ENCODE measurements around the gene SYNRG.
"Not testable (repeated sequence)": the region's sequence is repeated elsewhere in the genome, so short reads cannot be mapped to it uniquely, and the experiment has no call there.

Gene SYNRG

DNA sequence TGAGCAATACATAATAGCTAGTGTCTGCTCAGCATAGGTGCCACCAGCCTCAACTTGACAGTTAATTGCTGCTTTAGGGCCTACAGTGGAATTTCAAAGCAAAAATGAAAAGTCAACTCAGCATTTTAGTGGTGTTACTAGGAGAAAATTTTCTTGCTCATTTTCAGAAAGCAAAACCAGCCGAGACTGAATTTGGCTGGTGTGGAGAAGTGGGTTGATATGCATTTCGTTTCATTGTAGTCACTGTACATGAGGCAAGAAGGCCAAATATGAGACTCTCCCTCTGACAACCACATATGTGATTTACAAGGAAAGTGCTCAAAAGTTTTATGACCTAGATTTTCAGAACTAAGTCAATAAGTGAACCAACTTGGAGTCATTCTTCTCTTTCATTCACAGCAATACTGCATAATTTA, 65.6 kb downstream of the SYNRG start:
- no peak for DNase-seq (ENCODE audit: low spot score)

DNA sequence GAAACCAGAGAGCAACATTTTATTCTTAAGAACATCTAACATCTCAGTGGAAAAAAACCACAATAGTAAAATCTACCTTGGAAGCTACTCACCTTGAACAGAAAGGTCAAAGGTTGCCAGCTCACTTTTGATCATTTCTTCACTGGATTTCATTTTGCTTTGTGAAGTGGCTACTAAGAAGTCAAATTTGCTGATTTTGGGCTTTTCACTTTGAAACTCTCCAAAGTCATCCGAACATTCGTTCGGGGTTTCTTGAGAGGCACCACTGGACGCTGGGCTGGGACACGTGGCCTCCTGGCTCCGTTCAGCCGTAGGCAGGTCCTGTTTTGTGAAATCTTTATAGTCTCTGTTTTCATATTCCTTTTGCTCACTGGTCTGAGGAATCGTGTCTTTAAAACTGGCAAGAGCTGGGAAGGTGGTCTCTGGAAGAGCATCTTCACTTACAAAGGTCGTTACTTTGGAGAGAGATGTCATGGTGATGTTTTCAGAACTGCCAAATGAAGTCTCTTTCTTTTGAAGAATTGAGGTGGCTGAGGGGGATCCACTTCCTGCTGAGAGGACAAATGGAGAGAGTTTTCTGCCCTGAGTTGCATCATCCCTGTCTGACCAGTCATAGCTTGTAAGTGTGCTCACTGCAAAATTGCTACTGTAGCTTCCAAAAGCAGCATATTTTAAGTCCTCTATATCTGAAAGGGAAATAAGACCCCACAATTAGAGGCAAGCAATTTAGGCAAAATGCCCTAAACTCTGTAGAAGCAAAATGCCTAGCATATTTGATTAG, 67.1 kb downstream of the SYNRG start:
- no peak for DNase-seq (ENCODE audit: low spot score)

DNA sequence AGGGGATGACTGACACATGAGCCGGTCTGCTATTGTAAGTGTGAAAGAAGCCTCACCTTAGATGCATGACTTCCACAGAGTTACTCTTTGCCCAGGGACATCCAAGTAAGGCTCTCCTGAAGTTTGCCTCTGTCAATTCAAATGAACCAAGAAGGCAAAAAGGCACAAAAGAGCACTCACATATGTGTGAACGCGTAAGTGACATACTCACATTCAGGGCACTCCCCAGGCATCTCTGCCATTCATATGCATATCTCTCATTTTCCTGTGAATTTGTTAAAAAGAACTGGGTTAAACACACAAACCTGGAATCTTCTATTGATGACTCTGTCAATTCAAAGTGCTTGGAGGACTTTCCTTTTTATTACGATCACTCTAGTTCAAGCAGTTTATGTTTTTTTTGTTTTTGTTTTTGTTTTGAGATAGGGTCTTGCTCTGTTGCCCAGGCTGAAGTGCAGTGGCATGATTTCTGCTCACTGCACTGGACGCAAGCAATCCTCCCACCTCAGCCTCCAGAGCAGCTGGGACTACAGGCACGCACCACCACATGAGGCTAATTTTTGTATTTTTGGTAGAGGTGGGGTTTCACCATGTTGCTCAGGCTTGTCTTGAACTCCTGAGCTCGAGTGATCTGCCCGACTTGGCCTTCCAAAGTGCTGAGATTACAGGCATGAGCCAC, 70.1 kb downstream of the SYNRG start:
- no peak for DNase-seq (ENCODE audit: low spot score)

DNA sequence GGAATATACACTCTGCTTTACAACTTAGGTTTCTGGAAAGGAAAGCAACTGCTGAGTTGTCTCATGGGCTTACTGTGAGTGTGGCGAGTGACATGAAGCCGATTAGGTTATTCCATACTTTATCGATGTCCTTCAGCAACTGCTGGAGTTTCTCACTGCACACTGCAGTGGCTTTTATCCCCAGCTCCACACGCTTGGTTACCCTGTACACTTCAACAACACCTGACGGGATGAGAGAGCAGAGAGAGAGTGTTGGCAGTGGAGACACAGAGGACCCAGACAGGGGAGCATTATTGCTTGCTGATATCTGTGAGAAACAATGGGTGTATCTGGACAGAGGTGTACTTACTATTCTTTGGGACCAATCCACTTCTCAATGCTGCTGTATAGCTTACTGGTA, 73.3 kb downstream of the SYNRG start:
- DNase-seq (ENCODE audit: low spot score) = no peak

DNA sequence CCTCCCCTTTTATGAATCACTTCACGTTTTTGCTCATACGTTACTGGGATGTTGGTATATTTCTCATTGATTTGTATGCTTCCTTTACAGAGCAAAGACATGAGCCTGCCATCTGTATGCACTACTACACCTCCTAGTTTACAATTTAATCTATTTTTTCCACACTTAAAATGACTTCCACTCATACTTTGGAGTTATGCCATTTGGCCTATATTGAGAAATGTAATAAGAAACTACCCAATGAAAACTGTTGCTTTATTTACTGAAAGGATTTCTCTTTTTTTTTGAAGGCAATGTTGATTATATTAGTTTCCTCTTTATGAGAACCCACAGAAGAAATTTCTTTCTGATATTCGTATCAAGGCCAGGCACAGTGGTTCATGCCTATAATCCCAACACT, 76.5 kb downstream of the SYNRG start:
- no peak for DNase-seq (ENCODE audit: low spot score)

DNA sequence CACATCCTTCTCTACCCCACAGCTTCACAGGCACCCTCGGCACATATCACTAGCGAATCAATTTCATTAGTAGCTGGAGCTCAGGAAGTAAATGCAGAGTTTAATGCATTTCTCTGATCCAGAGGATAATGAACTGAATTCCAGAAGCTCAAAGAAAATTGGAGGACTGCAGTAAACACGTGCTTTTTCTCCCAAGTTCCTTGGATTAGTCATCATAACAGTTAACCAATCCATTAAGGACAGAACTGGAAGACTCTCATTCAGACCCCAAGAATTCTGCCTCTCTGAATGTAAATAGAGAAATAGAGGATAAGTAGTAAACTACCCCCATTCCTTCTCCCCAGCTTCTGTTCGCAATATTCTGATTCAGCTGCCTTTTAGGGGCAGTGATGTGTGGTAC, 78.8 kb downstream of the SYNRG start:
- DNase-seq (ENCODE audit: low spot score) = no peak

DNA sequence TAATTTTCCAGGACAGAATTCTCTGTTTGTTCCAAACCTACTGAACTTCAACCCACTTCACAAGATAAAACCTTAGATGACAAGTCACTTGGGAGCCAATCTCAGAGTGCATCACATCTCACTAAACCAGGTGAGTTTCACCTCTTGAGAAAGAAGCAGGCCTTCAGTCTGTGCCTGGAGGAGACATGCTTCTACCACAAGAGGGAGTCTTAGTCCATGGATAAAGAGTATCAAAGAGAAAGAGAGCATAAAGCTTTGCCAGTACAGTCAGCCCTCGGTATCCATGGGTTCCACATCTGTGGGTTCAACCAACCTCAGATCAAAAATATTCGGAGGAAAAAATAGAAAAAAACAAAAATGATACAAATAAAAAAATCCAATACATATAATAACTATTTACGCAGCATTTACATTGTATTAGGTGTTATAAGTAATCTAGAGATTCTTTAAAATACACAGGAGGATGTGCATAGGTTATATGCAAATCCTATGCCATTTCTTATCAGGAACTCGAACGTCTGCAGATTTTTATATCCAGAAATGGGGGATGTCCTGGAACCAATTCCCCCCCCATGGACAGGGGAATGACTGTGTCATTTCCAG, 81.9 kb downstream of the SYNRG start:
- peak; percentile 50 for DNase-seq (ENCODE audit: low spot score)

DNA sequence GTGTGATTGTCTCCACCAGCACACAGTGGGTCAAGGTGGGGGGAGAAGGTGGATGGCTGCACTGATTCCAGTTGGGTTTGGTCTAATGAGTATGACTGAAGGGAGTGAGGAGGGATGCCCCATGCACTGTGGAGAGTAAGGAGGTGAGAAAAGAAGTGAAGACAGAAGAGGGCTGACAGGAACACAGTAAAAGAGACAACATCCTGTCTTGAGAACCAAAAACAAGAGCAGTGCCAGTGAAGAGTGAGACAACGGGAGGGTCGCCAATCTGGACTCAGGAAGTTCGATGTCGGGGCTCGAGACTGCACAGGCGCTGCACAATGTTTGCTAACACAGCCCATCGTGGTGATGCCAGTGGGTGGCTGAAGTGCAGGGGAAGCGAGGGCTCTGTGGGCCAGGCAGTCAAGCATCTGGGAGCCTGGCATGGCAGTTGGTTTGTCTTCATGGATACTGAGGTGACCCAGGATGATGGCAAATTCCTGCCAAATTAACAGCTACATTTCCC, 85.5 kb downstream of the SYNRG start:
- no peak for DNase-seq (ENCODE audit: low spot score)

DNA sequence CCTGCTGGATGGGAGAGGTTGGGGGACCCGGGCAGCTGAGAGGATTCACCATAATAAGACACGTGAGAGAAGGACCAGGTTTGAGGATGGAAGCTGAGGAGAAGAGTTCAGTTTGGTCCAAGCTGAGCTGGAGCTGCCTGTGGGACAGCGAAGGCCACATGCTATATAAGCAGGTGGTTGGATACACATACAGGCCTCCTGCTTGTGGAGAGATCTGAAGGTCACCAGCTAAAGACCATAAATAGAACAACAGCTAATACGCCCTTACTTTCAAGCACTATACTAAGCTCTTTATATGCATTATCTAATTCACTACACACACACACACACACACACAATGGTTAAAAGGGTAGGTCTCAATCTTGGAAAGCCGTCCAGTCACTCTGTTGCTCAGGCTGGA, 87.4 kb downstream of the SYNRG start:
- no peak for DNase-seq (ENCODE audit: low spot score)

DNA sequence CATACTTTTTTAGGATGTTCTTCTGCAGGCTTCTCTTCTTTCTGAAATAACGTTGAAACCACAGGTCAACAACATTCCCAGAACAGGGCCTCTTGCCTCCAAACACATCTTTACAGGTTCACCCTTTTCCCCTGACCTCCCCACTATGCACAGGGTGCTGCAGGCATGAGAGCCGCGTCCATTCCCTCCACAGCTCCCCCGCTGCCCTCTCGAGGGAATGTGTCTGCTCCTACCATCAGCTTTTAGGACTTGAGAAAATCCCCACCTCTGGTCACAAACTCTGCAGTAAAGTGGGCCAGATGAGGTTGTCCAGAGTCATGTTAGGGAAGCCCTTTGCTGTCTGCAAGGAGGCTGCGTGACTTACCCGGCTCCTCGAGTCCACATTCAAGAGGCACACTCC, 89.0 kb downstream of the SYNRG start:
- no peak for DNase-seq (ENCODE audit: low spot score)

DNA sequence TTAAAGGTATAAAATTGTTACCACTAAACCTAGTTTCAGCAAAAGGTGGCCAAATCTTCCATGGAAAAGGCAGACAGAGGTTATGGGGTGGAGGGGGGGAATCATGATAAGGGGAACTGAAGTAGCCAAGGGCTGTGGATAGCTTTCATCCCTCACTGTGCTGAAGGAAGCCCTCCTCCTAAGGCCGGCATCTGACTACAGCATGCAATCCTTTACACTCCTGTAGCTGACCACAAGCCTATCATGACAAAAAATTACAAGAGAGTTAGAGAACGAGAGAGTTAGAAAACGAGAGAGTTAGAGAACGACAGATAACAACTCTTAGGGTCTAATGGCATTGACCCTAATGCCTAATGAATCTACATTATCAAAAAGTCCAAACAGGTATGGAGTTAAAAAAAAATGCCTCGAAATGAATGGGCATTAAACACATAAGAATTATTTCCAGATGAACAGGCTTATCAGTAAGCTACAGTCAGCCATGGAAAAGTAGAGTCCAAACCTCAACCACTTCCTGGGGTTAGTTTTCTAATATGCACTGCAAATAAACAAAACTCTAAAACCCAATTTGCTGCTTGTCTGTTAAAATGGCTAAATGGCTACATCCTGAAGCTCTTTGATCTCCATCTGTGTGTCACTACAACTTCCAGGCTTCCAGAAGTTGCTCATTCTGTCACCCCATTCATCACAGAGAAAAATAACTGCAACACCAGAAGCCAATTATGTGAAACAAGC, 89.8 kb downstream of the SYNRG start:
- DNase-seq (ENCODE audit: low spot score) = no peak

DNA sequence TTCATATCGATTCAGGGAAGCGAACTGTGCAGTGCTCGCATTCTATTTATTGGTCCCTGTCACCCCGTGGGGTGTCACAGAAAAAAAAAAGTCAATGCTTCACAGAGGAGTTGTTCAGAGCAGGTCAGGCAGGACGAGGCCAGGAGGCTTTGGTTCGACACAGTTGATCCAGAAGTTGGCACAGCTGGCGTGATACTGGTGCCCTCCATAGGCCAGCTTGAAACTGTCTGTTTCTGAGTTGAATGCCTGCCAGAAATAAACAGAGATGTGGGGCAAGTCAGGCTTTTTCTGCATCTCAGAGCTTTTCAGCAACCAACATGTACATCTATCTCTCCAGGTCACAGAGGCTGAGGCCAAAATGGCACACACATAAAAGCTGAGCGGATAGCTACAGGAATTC, 90.4 kb downstream of the SYNRG start:
- DNase-seq (ENCODE audit: low spot score) = no peak

DNA sequence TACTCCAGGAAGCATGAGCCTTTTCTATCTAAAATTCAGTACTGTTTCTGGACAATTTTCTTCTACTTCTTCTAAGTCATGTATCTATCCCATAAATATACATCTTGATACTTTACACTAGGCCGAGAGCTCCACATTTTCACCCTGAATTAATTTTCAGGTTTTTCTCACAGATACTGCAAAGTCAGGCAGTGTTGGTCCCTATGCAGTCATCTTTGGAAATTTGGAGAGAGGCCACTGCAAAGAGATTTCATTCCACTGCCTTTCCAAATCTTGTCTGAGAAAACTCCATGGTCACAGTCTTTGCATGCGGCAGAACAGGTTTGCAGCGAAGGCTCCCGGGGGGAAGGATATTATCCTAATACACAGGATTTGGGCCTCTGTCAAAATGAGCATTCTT, 91.3 kb downstream of the SYNRG start:
- no peak for DNase-seq (ENCODE audit: low spot score)

DNA sequence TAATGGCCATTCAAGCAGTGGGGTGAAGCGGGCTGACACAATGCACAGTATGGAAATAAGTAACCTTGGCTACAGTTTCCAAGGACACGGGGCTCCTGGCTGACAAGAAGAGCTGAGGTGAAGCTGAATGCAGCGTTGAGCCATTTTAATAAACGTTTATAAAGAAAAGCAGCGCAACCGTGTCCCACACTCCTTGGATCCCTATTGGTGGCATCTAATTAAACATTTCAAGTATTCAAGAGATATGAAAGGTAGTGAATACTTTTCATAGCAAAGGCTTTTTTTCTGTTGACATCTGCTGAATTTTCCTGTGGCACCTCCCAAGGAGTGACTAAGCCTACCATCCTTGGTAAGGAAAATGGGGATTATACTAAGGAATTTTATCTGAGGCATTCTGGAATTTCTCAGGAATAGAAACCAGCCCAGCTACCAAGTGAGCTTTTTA, 93.1 kb downstream of the SYNRG start:
- DNase-seq (ENCODE audit: low spot score) = no peak

DNA sequence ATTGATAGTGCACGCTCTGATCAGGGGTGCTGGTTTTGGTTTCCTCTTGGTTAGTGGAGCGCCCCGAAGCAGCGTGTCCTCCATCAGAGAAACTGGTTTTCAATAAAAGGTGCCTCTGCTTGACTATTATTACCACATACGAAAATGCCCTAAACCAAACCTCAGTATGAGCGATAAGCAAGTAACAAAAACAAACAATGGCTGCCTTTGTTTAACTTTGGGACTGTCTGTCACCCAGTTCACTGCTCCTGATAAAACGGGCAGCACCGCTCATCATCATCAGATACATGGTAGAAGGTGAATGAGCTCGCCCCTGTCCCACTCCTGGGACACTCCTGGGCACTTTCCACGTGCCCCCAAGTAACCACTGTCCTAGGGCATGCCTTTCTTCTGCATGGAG, 95.5 kb downstream of the SYNRG start:
- DNase-seq (ENCODE audit: low spot score) = no peak

DNA sequence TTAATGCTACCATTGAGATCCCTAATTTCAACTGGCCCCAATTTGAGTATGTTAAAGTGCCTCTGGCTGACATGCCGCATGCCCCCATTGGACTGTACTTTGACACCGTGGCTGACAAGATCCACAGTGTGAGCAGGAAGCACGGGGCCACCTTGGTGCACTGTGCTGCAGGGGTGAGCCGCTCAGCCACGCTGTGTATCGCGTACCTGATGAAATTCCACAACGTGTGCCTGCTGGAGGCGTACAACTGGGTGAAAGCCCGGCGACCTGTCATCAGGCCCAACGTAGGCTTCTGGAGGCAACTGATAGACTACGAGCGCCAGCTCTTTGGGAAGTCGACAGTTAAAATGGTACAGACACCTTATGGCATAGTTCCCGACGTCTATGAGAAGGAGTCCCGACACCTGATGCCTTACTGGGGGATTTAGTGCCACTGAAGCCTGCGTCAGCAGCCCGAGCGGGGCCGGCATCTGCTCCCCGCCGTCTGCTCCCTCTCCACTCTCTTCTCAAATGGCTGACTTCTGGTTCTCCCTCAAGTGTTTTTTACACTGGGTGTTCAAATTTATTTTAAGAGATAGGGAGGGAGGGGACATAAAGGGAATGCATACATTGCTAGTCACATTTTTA, 96.7 kb downstream of the SYNRG start:
- no peak for DNase-seq (ENCODE audit: low spot score)

DNA sequence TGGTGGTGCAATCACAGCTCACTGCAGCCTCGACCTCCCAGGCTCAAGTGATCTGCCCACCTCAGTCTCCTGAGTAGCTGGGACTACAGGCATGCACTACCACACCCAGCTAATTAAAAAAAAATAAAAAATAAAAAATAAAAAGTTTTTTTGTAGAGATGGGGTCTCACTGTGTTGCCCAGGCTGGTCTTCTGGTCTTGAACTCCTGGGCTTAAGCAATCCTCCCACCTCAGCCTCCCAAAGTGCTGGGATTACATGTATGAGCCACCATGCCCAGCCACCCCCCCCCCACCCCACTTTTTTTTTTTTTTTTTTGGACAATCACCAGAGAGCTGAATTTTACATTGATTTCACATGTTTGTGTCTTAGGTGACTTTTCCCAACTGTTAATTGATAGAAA, 97.6 kb downstream of the SYNRG start:
- not testable (repeated sequence) for DNase-seq (ENCODE audit: low spot score)

DNA sequence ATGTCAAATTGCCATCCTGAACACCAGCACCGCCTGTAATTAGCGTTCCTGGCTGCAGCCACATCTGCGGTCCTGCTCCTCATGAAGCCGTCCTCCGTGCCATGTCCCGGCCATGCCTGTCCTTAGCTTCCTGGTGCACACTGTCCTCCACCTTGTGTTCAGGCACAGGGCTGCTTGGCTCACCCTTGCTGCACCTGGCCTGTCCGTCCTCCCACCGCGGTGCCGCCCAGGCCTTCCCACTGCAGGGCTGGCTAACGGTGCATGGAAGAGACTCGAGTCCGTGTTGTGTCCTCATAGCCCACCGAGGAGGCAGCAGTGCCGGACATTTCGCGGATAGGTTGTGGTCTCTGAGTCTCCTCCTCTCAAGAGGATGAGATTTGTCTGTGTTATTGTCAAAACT, 99.2 kb downstream of the SYNRG start:
- no peak for DNase-seq (ENCODE audit: low spot score)

DNA sequence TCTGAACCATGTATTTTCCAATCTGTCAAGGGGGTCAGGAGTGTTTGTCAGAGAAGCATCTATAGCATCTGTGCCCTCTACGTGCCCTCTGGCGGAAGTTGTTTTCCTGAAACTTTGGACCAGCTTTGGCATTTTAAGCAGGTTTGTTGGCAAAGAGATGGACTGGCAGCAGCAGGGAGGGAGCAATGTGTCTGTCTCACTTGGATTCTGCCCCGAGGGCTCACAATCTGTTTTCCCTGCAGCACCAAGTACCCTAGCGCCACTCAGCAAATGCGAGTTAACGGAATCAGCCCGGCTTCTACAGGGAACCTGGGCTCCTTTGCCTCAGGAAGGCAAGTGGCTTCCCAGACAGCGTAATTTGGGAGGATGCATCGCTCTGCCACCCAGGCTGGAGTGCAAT, 102.1 kb downstream of the SYNRG start:
- no peak for DNase-seq (ENCODE audit: low spot score)

DNA sequence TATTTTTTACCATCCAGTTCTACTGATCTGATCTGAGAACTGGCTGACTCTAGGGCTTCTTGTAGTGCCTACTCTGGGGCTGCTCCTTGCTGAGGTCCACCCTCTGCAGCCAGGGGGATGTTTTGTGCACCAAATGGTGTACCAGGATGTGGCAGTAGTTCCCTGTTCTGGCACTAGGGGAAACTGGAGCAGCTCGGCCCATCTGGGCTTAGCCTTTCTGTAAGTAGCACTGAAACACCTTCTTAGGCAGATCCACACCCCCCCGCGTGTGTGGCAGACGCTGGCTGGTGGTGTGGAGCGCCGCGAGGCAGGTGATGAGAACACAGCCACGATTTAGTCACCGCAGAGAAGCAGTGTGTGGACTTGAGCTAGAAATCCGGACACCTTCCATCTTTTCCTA, 102.5 kb downstream of the SYNRG start:
- DNase-seq (ENCODE audit: low spot score) = no peak

DNA sequence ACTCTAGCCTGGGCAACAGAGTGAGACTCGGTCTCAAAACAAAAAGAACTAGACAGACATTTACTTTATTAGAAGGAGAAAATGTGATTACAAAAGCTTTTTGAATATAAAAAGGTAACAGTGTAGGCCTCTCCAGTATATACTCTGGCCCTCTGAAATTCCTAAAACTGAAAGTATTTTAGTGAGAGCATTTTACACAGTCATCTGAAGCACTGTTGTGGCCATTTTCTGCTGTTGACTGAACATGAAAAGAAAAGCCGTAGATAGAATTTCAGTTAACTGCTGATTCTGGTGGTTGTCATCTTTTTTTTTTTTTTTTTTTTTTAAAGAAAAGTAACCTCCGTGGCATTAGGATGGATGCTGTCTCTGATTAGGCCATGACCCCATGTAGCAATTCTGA, 103.9 kb downstream of the SYNRG start:
- no peak for DNase-seq (ENCODE audit: low spot score)

DNA sequence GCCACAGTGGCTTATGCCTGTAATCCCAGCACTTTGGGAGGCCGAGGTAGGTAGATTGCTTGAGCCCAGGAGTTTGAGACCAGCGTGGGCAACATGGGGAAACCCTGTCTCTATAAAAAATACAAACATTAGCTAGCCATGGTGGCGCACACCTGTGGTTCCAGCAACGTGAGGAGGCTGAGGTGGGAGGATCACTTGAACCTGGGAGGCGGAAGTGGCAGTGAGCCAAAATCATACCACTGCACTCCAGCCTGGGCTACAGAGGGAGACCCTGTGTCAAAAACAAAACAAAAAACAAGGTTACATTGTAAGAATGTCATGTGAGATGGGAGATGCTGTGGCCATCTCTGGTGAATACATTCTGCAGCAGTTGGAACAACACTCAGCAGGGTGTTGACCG, 106.1 kb downstream of the SYNRG start:
- DNase-seq (ENCODE audit: low spot score) = no peak

All from putamen (tissue), 1 donor.